HEK293T (cell line): ENCODE data around the gene MRPL52.

Source experiments
- ARNT ChIP-seq: fragments of 450-650 bp; IDR thresholded peaks from 2 replicates; pipeline ENCODE4 v1.6.1; 2017; ENCODE audit warnings: mild to moderate bottlenecking
- BHLHE40 ChIP-seq: fragments of 450-650 bp; IDR thresholded peaks from 2 replicates; pipeline ENCODE4 v1.6.1; 2016; ENCODE audit warnings: mild to moderate bottlenecking, moderate library complexity, borderline replicate concordance
- CTBP1 ChIP-seq: fragments of 450-650 bp; IDR thresholded peaks from 2 replicates; pipeline ENCODE4 v1.6.1; 2016; ENCODE audit warnings: borderline replicate concordance
- ELF4 ChIP-seq: fragments of 450-650 bp; IDR thresholded peaks from 2 replicates; pipeline ENCODE4 v1.6.1; 2017; ENCODE audit warnings: antibody characterized with exemption
- FOXA1 ChIP-seq: fragments of 450-650 bp; IDR thresholded peaks from 2 replicates; pipeline ENCODE4 v1.6.1; 2016; ENCODE audit warnings: mild to moderate bottlenecking
- FOXK2 ChIP-seq: fragments of 450-650 bp; IDR thresholded peaks from 2 replicates; pipeline ENCODE4 v1.6.1; 2016; ENCODE audit warnings: mild to moderate bottlenecking
- FOXM1 ChIP-seq: fragments of 450-650 bp; IDR thresholded peaks from 2 replicates; pipeline ENCODE4 v1.6.1; 2017; ENCODE audit warnings: mild to moderate bottlenecking, borderline replicate concordance
- HDGF ChIP-seq: fragments of 450-650 bp; IDR thresholded peaks from 2 replicates; pipeline ENCODE4 v1.6.1; 2017; ENCODE audit warnings: antibody characterized with exemption, borderline replicate concordance
- L3MBTL2 ChIP-seq: fragments of 450-650 bp; conservative IDR thresholded peaks from 2 replicates; pipeline ENCODE4 v1.6.1; 2016; ENCODE audit warnings: mild to moderate bottlenecking
- NFRKB ChIP-seq: fragments of 450-650 bp; IDR thresholded peaks from 2 replicates; pipeline ENCODE4 v1.6.1; 2016; ENCODE audit warnings: mild to moderate bottlenecking, moderate library complexity
- PKNOX1 ChIP-seq: fragments of 450-650 bp; IDR thresholded peaks from 2 replicates; pipeline ENCODE4 v1.6.1; 2016
- SP1 ChIP-seq: fragments of 450-650 bp; IDR thresholded peaks from 2 replicates; pipeline ENCODE4 v1.6.1; 2017
- SUZ12 ChIP-seq: fragments of 450-650 bp; IDR thresholded peaks from 2 replicates; pipeline ENCODE4 v1.6.1; 2016; ENCODE audit warnings: mild to moderate bottlenecking
- TARDBP ChIP-seq: fragments of 450-650 bp; IDR thresholded peaks from 2 replicates; pipeline ENCODE4 v1.6.1; 2016

- TF ChIP-seq TARDBP (no peak), ELF4 (peak; percentile 73), ARNT (no peak), CTBP1 (no peak), FOXK2 (no peak), SP1 (no peak), FOXA1 (no peak), SUZ12 (no peak), BHLHE40 (no peak), PKNOX1 (no peak), HDGF (no peak), NFRKB (peak; percentile 35; the same call in 1 of the 2 replicates), L3MBTL2 (peak; percentile 24; the same call in 1 of the 2 replicates), FOXM1 (no peak)
Observed at GRCh38 chr14:22829661-22830442, at the start of gene MRPL52.
